ENCODE data around the gene CAPS.
A peak's percentile ranks its signal among the peaks of the same experiment; 100 is the strongest.
"Not testable (repeated sequence)": the region's sequence is repeated elsewhere in the genome, so short reads cannot be mapped to it uniquely, and the experiment has no call there.

The CAPS gene

DNA sequence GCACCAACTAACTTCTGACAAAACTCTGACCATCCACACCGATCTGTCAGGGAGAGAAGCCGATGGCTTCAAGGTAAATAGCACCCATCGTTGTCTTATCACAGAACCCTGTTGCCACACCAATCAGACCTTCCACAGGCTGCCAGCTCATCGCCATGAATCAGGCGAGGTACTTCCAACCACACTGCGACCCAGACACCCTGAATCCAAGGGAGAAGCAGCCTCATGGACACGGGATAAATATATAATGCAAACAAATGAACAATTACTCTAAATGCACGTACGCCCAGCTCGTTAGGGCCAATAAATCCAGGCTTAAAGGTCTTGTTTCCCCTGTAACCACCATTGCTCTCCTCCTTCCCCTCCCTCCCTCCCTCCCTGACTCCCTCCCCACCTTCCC lies 43.1 kb downstream of the CAPS start:
- no peak for DNase-seq (ENCODE audit: low read depth)

DNA sequence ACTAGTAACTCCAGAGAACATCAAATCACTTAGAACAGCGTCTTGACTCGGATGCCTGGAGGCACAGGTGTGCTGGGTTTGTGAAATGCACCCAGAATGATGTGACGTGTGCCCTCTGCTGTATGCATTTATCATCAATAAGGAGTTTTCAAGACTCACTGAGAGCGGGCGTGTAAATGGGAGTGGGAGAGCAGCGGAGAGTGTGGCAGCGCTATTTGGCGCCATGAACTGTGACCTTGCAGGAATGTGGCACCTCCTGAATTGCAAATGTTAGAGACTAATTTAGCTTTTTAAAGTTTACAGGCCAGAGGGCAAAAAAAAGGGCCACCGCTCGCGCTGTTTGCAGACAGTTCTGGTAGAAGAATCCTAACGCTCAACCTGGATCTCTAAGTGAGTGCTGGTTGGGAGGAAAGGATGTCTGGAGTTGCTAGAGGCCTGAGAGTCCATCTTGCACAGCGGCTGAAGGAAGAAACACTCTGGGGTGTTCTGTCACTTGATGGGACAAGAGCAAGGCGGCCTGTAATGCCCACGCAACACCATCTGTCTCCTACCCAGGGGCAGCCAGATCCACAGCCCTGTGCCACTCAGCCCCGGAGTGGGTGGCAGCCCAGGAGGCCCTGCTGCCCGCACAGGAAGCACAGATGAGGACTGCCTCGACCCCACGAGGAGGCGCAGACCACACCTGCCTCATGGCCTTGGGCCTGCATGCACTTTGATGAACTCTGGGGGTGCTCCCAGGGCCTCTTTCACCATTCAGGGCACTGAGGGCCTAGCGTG lies 44.2 kb downstream of the CAPS start:
- DNase-seq (ENCODE audit: low read depth) = no peak

DNA sequence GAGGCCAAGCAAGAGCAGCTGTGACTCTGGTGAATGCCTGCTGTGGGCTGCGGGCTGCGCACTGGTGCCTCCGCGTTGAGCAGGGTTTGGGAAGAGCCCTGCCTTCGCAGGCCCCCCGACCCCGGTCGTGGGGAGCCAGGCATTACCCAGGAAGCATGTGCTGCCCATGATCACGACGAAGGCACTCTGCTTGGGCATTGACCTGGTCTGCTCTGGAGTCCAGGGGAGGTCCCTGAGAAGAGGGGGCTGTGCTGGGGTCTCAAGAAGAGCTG lies 44.7 kb downstream of the CAPS start:
- no peak for DNase-seq (ENCODE audit: low read depth)

DNA sequence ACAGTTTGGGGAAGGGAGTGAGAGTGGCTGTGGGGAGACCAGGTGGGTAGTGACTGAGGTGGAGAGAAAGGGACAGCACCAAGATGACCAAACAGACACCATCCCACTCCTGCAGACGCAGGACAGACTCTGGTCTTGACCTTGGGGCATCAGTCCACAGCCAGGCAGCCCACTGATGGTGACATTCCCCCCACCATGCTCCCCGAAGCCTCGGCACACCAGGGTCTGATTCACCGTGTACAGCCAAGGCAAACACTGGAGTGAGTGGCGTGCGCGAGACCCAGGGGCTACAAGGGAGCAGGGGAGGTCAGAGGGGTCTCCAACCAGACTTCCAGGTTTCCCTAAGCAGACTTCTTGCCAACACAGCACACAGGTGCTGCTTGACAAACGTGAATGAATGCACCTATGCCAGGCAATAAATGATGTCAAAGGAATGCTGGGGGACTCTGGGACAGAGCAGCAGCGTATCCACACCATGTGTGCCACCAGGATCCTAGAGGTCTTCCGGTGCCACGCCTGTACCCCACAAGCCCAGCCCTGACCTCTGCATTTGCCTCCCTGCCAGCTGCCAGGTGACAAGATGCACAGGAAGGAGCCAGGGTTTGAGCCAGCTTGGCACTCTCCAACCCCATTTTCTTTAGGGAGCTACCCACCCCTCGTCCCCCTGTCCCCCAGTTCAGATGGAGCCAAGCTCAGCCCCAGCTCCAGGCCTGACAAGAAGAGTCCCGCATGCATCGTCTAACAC lies 45.4 kb downstream of the CAPS start:
- DNase-seq (ENCODE audit: low read depth) = no peak

DNA sequence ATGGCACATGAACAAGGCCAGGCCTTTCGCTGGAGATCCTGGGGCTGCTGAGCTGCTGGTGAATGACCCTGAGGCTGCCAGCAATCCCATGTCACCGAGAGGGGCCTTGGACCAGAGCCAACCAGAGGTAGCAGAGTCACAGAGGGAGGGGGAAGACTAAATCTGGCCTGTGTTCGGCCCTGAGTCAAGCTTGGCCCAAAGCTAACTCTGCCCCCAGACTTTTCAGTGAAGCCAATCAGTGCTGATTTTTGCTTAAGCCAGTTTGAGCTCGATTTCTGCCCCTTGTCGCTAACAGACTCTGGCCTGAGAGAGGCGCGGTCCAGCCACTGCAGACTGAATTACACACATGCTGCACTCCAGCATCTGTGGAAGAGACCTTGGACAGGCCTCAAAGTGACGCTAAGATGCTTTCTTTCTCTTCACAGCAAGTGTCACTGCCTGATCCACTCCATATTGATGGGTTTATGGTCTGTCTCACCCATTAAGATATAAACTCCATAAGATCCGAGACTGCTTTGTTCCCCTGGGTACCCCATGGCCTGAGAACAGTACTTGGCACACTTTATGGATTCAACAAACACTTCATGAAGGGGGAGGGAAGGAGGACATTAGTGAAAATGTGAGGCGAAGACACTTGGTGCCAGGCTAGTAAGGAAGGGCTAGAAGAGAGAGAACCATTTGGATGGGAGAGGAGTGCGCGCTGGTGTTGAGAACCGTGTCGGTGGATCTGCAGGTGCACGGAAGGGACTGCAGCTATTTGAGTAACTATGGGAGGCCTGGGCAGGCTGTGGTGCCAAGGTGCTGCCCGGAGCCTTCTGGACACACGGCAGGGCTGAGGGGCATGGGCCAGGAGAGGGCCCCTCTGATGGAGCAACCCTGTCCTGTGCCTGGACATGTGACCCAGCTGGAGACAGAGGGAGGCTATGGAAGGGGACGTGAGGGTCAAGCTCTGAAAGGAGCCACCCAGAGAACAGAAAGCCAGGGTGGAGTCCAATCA lies 46.2 kb downstream of the CAPS start:
- DNase-seq (ENCODE audit: low read depth) = no peak

DNA sequence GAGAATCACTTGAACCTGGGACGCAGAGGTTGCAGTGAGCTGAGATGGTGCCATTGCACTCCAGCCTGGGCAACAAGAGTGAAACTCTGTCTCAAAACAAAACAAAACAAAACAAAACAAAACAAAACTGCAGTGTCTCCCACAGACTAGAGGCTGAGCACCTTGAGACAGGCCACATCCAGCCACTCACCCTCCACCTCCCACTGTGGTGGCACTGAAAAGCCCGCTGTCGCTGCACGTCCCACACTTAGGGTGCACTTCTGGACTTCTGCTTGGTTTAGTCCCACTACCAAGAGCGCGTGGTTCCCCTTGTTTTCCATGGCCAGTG lies 47.6 kb downstream of the CAPS start:
- not testable (repeated sequence) for DNase-seq (ENCODE audit: low read depth)

DNA sequence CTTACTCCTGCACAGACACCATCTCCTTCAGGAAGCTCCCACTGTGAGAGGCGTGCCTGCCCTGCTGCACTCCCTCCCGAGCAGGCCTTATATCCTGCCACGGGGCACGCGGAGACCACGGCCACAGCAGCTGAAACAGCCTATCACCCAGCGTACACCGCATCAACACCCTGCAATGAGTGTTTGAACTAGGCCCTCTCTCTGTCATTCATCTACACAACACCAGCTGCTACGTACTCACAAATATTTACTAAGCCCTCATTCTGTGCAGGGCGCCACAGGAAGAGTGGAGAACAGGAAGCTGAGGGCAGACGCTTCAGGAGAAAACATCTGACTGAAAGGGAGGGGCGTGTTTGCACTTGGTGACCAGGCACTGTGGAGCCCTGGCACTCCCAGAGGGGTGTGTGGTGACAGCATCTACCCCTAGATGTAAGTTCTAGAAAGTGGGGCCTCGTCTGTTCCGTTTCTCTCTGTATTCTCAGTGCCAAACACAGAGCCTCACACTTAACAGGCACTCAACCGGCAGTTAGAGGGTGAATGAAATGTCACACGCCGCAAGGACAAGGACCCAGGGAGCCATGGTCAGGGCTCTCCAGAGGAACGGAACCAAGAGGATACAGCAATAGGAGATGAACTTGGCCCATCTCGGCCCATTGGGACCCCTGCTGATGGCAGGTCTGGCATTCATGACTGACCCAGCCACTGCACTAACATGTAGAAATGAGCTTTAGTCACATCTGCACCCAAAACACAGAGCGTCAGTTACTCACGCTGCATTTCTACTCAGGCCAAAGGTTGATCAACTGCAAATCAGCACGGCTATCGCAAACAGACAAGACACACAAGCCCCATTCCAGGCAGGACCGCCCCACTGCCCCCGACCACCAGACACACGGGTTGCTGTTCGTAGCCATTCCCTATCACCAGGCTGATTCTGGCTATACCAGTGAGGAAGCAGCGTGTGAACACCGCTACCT lies 48.2 kb downstream of the CAPS start:
- DNase-seq (ENCODE audit: low read depth) = peak; percentile 48

DNA sequence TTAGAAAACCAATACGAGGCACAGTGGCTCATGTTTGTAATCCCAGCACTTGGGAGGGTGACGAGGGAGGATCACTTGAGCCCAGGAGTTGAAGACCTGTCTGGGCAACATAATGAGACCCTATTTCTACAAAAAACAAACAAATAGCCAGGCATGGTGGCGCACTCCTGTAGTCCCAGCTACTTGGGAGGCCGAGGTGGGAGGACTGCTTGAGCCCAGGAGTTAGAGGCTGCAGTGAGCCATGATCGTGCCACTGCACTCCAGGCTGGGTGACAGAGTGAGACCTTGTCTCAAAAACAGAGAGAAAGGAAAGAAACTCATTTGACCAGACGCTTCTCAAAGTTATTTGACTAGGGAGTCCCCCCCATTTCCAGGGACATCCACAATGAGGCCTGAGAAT lies 49.2 kb downstream of the CAPS start:
- DNase-seq (ENCODE audit: low read depth) = not testable (repeated sequence)

DNA sequence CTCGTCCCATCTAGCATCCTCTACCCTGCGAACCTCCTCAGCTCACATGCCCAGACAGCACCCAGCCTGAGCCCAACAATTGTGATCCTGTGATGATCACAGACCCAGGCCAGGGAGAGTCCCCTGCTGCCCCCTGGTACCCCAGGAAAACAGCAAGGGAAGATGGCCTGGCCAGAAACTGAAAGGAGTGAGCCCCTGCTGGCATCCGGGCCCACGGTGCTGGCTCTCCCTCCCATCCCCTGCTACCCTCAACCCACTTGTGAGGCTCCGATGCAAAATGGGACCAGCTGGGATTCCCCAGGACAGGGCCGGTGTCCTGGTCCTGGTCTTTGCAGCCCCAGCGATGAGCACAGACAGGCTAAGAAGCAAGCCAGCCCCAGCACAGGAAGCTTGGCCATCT lies 49.8 kb downstream of the CAPS start:
- DNase-seq (ENCODE audit: low read depth) = no peak

DNA sequence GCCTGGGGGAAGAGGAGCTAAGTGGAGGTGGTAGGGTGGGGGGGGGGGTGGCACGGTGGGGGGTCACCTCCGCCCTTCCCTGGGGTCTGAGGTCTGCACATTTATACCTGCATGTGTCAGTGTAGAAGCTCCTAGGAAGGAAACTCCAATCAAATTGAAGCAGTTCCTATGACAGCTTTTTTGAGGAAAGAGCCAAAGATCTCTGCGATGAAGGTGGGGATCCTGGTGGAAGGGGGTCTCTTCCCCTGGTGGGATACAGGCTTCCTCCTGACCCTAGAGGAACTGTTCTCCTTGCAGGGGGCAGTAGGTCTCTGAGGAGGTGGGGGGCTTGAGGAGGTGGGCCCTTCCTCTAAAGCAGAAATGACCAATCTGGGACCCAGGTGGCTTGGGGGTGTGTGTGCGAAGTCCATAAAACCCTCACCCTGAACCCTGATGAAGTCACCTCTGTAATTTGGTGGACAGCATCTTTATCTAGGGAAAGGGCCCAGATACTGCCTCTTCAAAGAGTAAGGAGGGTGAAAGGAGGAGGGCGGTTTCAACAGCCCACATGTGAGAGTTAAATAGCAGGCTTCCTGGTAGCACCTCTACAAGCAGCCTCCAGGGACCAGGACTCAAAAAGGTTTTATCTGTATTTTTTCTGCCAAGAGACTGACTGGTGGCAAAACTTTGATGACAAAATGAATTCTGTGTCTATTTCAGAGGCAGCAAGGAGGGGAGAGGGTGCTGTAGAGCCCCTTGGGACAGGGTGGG lies 50.9 kb downstream of the CAPS start:
- DNase-seq (ENCODE audit: low read depth) = no peak

All from stimulated activated CD8-positive, alpha-beta memory T cell treated with anti-CD3 and anti-CD28 coated beads, Interleukin-12 subunit alpha, Interleukin-12 subunit beta, amount 100 ng/mL, for 1 hour (primary cell).